ENCODE data around the gene SIGLEC11. TPM values are rescaled to one million over a fixed set of nuclear protein-coding genes. Genes with fewer than 3 reads are reported as not detected.

SIGLEC11 gene, protein sequence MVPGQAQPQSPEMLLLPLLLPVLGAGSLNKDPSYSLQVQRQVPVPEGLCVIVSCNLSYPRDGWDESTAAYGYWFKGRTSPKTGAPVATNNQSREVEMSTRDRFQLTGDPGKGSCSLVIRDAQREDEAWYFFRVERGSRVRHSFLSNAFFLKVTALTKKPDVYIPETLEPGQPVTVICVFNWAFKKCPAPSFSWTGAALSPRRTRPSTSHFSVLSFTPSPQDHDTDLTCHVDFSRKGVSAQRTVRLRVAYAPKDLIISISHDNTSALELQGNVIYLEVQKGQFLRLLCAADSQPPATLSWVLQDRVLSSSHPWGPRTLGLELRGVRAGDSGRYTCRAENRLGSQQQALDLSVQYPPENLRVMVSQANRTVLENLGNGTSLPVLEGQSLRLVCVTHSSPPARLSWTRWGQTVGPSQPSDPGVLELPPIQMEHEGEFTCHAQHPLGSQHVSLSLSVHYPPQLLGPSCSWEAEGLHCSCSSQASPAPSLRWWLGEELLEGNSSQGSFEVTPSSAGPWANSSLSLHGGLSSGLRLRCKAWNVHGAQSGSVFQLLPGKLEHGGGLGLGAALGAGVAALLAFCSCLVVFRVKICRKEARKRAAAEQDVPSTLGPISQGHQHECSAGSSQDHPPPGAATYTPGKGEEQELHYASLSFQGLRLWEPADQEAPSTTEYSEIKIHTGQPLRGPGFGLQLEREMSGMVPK
- not detected in 2 replicates for total RNA-seq

DNA sequence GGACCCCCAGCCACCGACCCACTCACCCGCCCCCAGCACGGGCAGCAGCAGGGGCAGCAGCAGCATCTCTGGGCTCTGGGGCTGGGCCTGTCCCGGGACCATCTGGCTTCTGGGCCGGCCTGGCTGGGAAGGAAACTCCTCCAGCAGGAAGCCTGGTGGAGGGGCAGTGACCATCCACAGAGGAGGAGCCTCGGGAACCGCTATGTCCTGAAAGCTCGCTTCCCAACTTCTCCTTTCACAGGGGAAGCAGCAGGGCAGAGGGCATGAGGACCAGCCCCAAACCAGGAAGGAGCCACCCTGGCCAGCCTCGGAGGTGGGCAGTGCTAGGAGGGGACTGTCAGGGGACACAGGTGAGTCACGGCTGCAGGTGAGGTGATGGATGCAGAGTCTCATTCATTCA is at the start of gene SIGLEC11:
SIGLEC11 (minus strand) TSS at position 193 of the 400 bp plus-strand sequence; CDS start at position 102, 91 bp downstream.

GRCh38 chr19:49929121-49929610 is 31.8 kb downstream of the SIGLEC11 start, which contains the start of the genes ATF5 and NUP62:
Gene ATF5 (plus strand): TSS chr19:49929205. CDS start chr19:49930851, 1,646 bp downstream.
Gene NUP62 (minus strand): TSS chr19:49929504. CDS start chr19:49909807, 19,697 bp downstream.

Other genes starting within 250 kb of the SIGLEC11 start
- gene TSKS, start 197.9 kb downstream of the SIGLEC11 start, total RNA-seq, result 0.28 TPM in 1 of 2 replicates, not detected in the other
- gene AP2A1, start 194.2 kb downstream of the SIGLEC11 start, total RNA-seq, result 63.0 and 125 TPM in 2 replicates
- gene FUZ, start 147.9 kb downstream of the SIGLEC11 start, total RNA-seq, result 10.4 and 16.1 TPM in 2 replicates
- gene MED25, start 142.9 kb downstream of the SIGLEC11 start, total RNA-seq, result 28.9 and 32.4 TPM in 2 replicates
- gene PTOV1, start 110.0 kb downstream of the SIGLEC11 start, total RNA-seq, result 58.5 and 74.6 TPM in 2 replicates
- gene PNKP, start 93.6 kb downstream of the SIGLEC11 start, total RNA-seq, result 40.2 and 40.4 TPM in 2 replicates
- 9.8 and 13.5 TPM in 2 replicates for gene AKT1S1, start 83.8 kb downstream of the SIGLEC11 start, total RNA-seq
- gene TBC1D17, start 83.5 kb downstream of the SIGLEC11 start, total RNA-seq, result 10.1 and 16.1 TPM in 2 replicates
- gene IL4I1, start 64.3 kb downstream of the SIGLEC11 start, total RNA-seq, result 2.1 TPM in 2 replicates
- 4.5 and 4.8 TPM in 2 replicates for gene ATF5, start 32.0 kb downstream of the SIGLEC11 start, total RNA-seq
- gene NUP62, start 31.7 kb downstream of the SIGLEC11 start, total RNA-seq, result 19.6 and 36.5 TPM in 2 replicates
- 21.4 and 22.9 TPM in 2 replicates for gene VRK3, start 64.2 kb upstream of the SIGLEC11 start, total RNA-seq
- gene ZNF473, start 64.8 kb upstream of the SIGLEC11 start, total RNA-seq, result 5.8 and 6.5 TPM in 2 replicates
- not detected in 2 replicates for gene IZUMO2, start 202.1 kb upstream of the SIGLEC11 start, total RNA-seq
- under 0.01 TPM in 1 of 2 replicates, not detected in the other for gene MYH14, start 242.4 kb upstream of the SIGLEC11 start, total RNA-seq

All from smooth muscle cell of the umbilical artery (primary cell).